ENCODE data around the gene MTHFD2.

Gene MTHFD2

GRCh38 chr2:74255660-74256213, 57.3 kb downstream of the MTHFD2 start:
- H3K9me3 ChIP-seq (ENCODE audit: insufficient read depth, low read depth, low read length): no peaks in the 10 kb centered on the region
- no peaks in the 10 kb centered on the region for H3K4me1 ChIP-seq (ENCODE audit: insufficient read depth, low read length, poor library complexity, severe bottlenecking)
- H3K36me3 ChIP-seq (ENCODE audit: insufficient read depth, low read length): no peaks in the 10 kb centered on the region
- no peaks in the 10 kb centered on the region for H3K27me3 ChIP-seq (ENCODE audit: insufficient read depth, low read length, poor library complexity, severe bottlenecking)
- H4K20me1 ChIP-seq (ENCODE audit: insufficient read depth, low read length, poor library complexity, severe bottlenecking): no peaks in the 10 kb centered on the region
- TF ChIP-seq CTCF (conservative IDR thresholded peaks at IDR 0.05; ENCODE audit: low read length) (no peak), EZH2phosphoT487 (IDR thresholded peaks at IDR 0.05; ENCODE audit: borderline replicate concordance) (no peak)
- H3K4me2 ChIP-seq (ENCODE audit: low read depth, low read length, poor library complexity, severe bottlenecking): no peak overlapping the region
- H3K79me2 ChIP-seq (ENCODE audit: insufficient read depth, low read length): no peaks in the 10 kb centered on the region
- H3K9me2 ChIP-seq (replicated peaks; ENCODE audit: low read depth, low read length): no peaks in the 10 kb centered on the region
- H3F3A ChIP-seq (ENCODE audit: low read depth): no peaks in the 10 kb centered on the region
- H2AFZ ChIP-seq (ENCODE audit: low read length): no peak overlapping the region
- no peak overlapping the region for H3K4me3 ChIP-seq (ENCODE audit: low read length, poor library complexity, severe bottlenecking)
- no peak overlapping the region for H3K9ac ChIP-seq (ENCODE audit: low read depth, low read length, poor library complexity, severe bottlenecking)

GRCh38 chr2:74259191-74259590, 60.8 kb downstream of the MTHFD2 start:
- no peaks in the 10 kb centered on the region for H3K9me3 ChIP-seq (ENCODE audit: insufficient read depth, low read depth, low read length)
- H3K4me1 ChIP-seq (ENCODE audit: insufficient read depth, low read length, poor library complexity, severe bottlenecking): no peaks in the 10 kb centered on the region
- H2AFZ ChIP-seq (ENCODE audit: low read length): no peak overlapping the region
- H3K9ac ChIP-seq (ENCODE audit: low read depth, low read length, poor library complexity, severe bottlenecking): no peak overlapping the region
- H3K4me3 ChIP-seq (ENCODE audit: low read length, poor library complexity, severe bottlenecking): no peak overlapping the region
- H3K36me3 ChIP-seq (ENCODE audit: insufficient read depth, low read length): no peaks in the 10 kb centered on the region
- no peaks in the 10 kb centered on the region for H3K9me2 ChIP-seq (replicated peaks; ENCODE audit: low read depth, low read length)
- no peaks in the 10 kb centered on the region for H3K79me2 ChIP-seq (ENCODE audit: insufficient read depth, low read length)
- H3K27me3 ChIP-seq (ENCODE audit: insufficient read depth, low read length, poor library complexity, severe bottlenecking): no peaks in the 10 kb centered on the region
- no peaks in the 10 kb centered on the region for H4K20me1 ChIP-seq (ENCODE audit: insufficient read depth, low read length, poor library complexity, severe bottlenecking)
- no peaks in the 10 kb centered on the region for H3F3A ChIP-seq (ENCODE audit: low read depth)
- no peak for TF ChIP-seq CTCF (conservative IDR thresholded peaks at IDR 0.05; ENCODE audit: low read length)
- TF ChIP-seq EZH2phosphoT487 (IDR thresholded peaks at IDR 0.05; ENCODE audit: borderline replicate concordance): no peak
- no peak overlapping the region for H3K4me2 ChIP-seq (ENCODE audit: low read depth, low read length, poor library complexity, severe bottlenecking)

GRCh38 chr2:74259733-74260132, 61.3 kb downstream of the MTHFD2 start:
- H3K9me3 ChIP-seq (ENCODE audit: insufficient read depth, low read depth, low read length): no peaks in the 10 kb centered on the region
- no peaks in the 10 kb centered on the region for H3K4me1 ChIP-seq (ENCODE audit: insufficient read depth, low read length, poor library complexity, severe bottlenecking)
- no peaks in the 10 kb centered on the region for H3K79me2 ChIP-seq (ENCODE audit: insufficient read depth, low read length)
- no peak for TF ChIP-seq EZH2phosphoT487 (IDR thresholded peaks at IDR 0.05; ENCODE audit: borderline replicate concordance)
- TF ChIP-seq CTCF (conservative IDR thresholded peaks at IDR 0.05; ENCODE audit: low read length): no peak
- no peaks in the 10 kb centered on the region for H3K36me3 ChIP-seq (ENCODE audit: insufficient read depth, low read length)
- no peaks in the 10 kb centered on the region for H3K27me3 ChIP-seq (ENCODE audit: insufficient read depth, low read length, poor library complexity, severe bottlenecking)
- no peaks in the 10 kb centered on the region for H3F3A ChIP-seq (ENCODE audit: low read depth)
- no peaks in the 10 kb centered on the region for H3K9me2 ChIP-seq (replicated peaks; ENCODE audit: low read depth, low read length)
- H3K4me3 ChIP-seq (ENCODE audit: low read length, poor library complexity, severe bottlenecking): no peak overlapping the region
- no peak overlapping the region for H3K4me2 ChIP-seq (ENCODE audit: low read depth, low read length, poor library complexity, severe bottlenecking)
- H4K20me1 ChIP-seq (ENCODE audit: insufficient read depth, low read length, poor library complexity, severe bottlenecking): no peaks in the 10 kb centered on the region
- H2AFZ ChIP-seq (ENCODE audit: low read length): no peak overlapping the region
- H3K9ac ChIP-seq (ENCODE audit: low read depth, low read length, poor library complexity, severe bottlenecking): no peak overlapping the region

Data from Loucy (cell line).